HEK293T (cell line): Measurements from ENCODE around the gene CD226.

Experiments used
- ARNT ChIP-seq: fragments of 450-650 bp; IDR thresholded peaks from 2 replicates; pipeline ENCODE4 v1.6.1; 2017; ENCODE audit warnings: mild to moderate bottlenecking
- BHLHE40 ChIP-seq: fragments of 450-650 bp; IDR thresholded peaks from 2 replicates; pipeline ENCODE4 v1.6.1; 2016; ENCODE audit warnings: mild to moderate bottlenecking, moderate library complexity, borderline replicate concordance
- ELF4 ChIP-seq: fragments of 450-650 bp; IDR thresholded peaks from 2 replicates; pipeline ENCODE4 v1.6.1; 2017; ENCODE audit warnings: antibody characterized with exemption
- FOXA1 ChIP-seq: fragments of 450-650 bp; IDR thresholded peaks from 2 replicates; pipeline ENCODE4 v1.6.1; 2016; ENCODE audit warnings: mild to moderate bottlenecking
- FOXK2 ChIP-seq: fragments of 450-650 bp; IDR thresholded peaks from 2 replicates; pipeline ENCODE4 v1.6.1; 2016; ENCODE audit warnings: mild to moderate bottlenecking
- HDGF ChIP-seq: fragments of 450-650 bp; IDR thresholded peaks from 2 replicates; pipeline ENCODE4 v1.6.1; 2017; ENCODE audit warnings: antibody characterized with exemption, borderline replicate concordance
- L3MBTL2 ChIP-seq: fragments of 450-650 bp; conservative IDR thresholded peaks from 2 replicates; pipeline ENCODE4 v1.6.1; 2016; ENCODE audit warnings: mild to moderate bottlenecking
- LEF1 ChIP-seq: fragments of 450-650 bp; IDR thresholded peaks from 2 replicates; pipeline ENCODE4 v1.6.1; 2017; ENCODE audit warnings: mild to moderate bottlenecking, borderline replicate concordance
- NFRKB ChIP-seq: fragments of 450-650 bp; IDR thresholded peaks from 2 replicates; pipeline ENCODE4 v1.6.1; 2016; ENCODE audit warnings: mild to moderate bottlenecking, moderate library complexity
- PKNOX1 ChIP-seq: fragments of 450-650 bp; IDR thresholded peaks from 2 replicates; pipeline ENCODE4 v1.6.1; 2016
- SP1 ChIP-seq: fragments of 450-650 bp; IDR thresholded peaks from 2 replicates; pipeline ENCODE4 v1.6.1; 2017
- SUZ12 ChIP-seq: fragments of 450-650 bp; IDR thresholded peaks from 2 replicates; pipeline ENCODE4 v1.6.1; 2016; ENCODE audit warnings: mild to moderate bottlenecking
- TARDBP ChIP-seq: fragments of 450-650 bp; IDR thresholded peaks from 2 replicates; pipeline ENCODE4 v1.6.1; 2016

- TF ChIP-seq SP1 (no peak), L3MBTL2 (no peak), TARDBP (no peak), FOXK2 (no peak), SUZ12 (no peak), ELF4 (no peak), NFRKB (no peak), HDGF (no peak), ARNT (no peak), BHLHE40 (no peak), PKNOX1 (no peak), FOXA1 (no peak), LEF1 (no peak)
Observed at GRCh38 chr18:69908838-69909237, 38.8 kb downstream of the CD226 start.
